DND-41 (cell line): ENCODE data around the gene SND1.

Experiments used
- ATAC-seq: fragments of 200-7000 bp; cut with Tn5 transposase; 3 replicates; pipeline ENCODE4 v1.9.1; 2021; ENCODE audit warnings: low read depth; ENCODE audit not compliant: insufficient read depth
- DNase-seq: peaks from one replicate; pipeline ENCODE4 v3.0.0-alpha.2; 2020
- H2AFZ ChIP-seq: 2 replicates; pipeline ENCODE4 v1.6.0; 2012; ENCODE audit warnings: low read depth, low read length
- H3K27ac ChIP-seq: 2 replicates; pipeline ENCODE4 v1.5.1; 2012; ENCODE audit warnings: low read length, inconsistent platforms
- H3K27me3 ChIP-seq: fragments of 200-600 bp; sonication (generic); 2 replicates; pipeline ENCODE4 v1.6.0; 2012; ENCODE audit warnings: low read length, mild to moderate bottlenecking, inconsistent platforms; ENCODE audit not compliant: insufficient read depth, poor library complexity
- H3K36me3 ChIP-seq: 2 replicates; pipeline ENCODE4 v1.5.1; 2012; ENCODE audit warnings: low read length, inconsistent platforms; ENCODE audit not compliant: insufficient read depth
- H3K4me1 ChIP-seq: 2 replicates; pipeline ENCODE4 v1.5.1; 2012; ENCODE audit warnings: mild to moderate bottlenecking, low read length; ENCODE audit not compliant: insufficient read depth
- H3K4me2 ChIP-seq: 2 replicates; pipeline ENCODE4 v1.6.0; 2012; ENCODE audit warnings: mild to moderate bottlenecking, moderate library complexity, low read length, inconsistent platforms; ENCODE audit not compliant: insufficient read depth
- H3K4me3 ChIP-seq, 2 experiments: fragments of 200-600 bp in 1 of 2; shearing (Covaris generic) in 1 of 2; 2 replicates each; pipeline ENCODE4 v1.5.1; 2012 to 2016; ENCODE audit warnings: inconsistent platforms in 2 of 2, low read length in 2 of 2, mild to moderate bottlenecking in 2 of 2, low read depth in 1 of 2, moderate library complexity in 1 of 2
- H3K79me2 ChIP-seq: 2 replicates; pipeline ENCODE4 v1.6.0; 2012; ENCODE audit warnings: low read length, inconsistent platforms; ENCODE audit not compliant: insufficient read depth
- H3K9ac ChIP-seq: 2 replicates; pipeline ENCODE4 v1.6.0; 2012; ENCODE audit warnings: low read depth, mild to moderate bottlenecking, inconsistent platforms, low read length, moderate library complexity
- H3K9me3 ChIP-seq: 2 replicates; pipeline ENCODE4 v1.5.1; 2012; ENCODE audit warnings: low read length, moderate library complexity, mild to moderate bottlenecking, inconsistent platforms; ENCODE audit not compliant: insufficient read depth, severe bottlenecking
- H4K20me1 ChIP-seq: 2 replicates; pipeline ENCODE4 v1.6.0; 2012; ENCODE audit warnings: low read length; ENCODE audit not compliant: insufficient read depth
- CTCF ChIP-seq: IDR thresholded peaks from 2 replicates; pipeline ENCODE4 v1.5.1; 2012; ENCODE audit warnings: borderline replicate concordance, low read length, moderate library complexity, mild to moderate bottlenecking; ENCODE audit not compliant: poor library complexity, severe bottlenecking; ENCODE audit errors: extremely low read depth
- EZH2 ChIP-seq: IDR thresholded peaks from 3 replicates; pipeline ENCODE4 v1.6.1; 2012; ENCODE audit warnings: borderline replicate concordance, low read depth, mild to moderate bottlenecking, moderate library complexity, low read length, inconsistent platforms; ENCODE audit not compliant: severe bottlenecking

Gene SND1

GRCh38 chr7:127733986-127734385, 82.0 kb downstream of the SND1 start:
- no peak overlapping the region for H3K9ac ChIP-seq
- TF ChIP-seq EZH2 (no peak), CTCF (no peak)
- DNase-seq: no peak
- peaks cover 69% of the 10 kb centered on the region for H3K36me3 ChIP-seq
- no peak overlapping the region for H3K4me2 ChIP-seq
- no peaks in the 10 kb centered on the region for H3K9me3 ChIP-seq
- H3K27ac ChIP-seq: no peak overlapping the region
- peaks cover 3% of the 10 kb centered on the region; the same call in 1 of the 2 replicates for H3K79me2 ChIP-seq
- no peaks in the 10 kb centered on the region for H3K27me3 ChIP-seq
- H2AFZ ChIP-seq: no peak overlapping the region
- ATAC-seq: no peak
- no peaks in the 10 kb centered on the region for H3K4me1 ChIP-seq
- no peak overlapping the region for H3K4me3 ChIP-seq
- peaks cover 19% of the 10 kb centered on the region; the same call in 1 of the 2 replicates for H4K20me1 ChIP-seq

GRCh38 chr7:127736511-127736910, 84.5 kb downstream of the SND1 start:
- TF ChIP-seq CTCF (no peak), EZH2 (no peak)
- peaks cover 68% of the 10 kb centered on the region for H3K36me3 ChIP-seq

GRCh38 chr7:127738859-127739258, 86.9 kb downstream of the SND1 start:
- H3K4me3 ChIP-seq: no peak overlapping the region
- peaks cover 52% of the 10 kb centered on the region for H3K36me3 ChIP-seq
- H3K79me2 ChIP-seq: peaks cover 3% of the 10 kb centered on the region; the same call in 1 of the 2 replicates
- H4K20me1 ChIP-seq: peaks cover 17% of the 10 kb centered on the region; the same call in 1 of the 2 replicates
- DNase-seq (no peak), ATAC-seq (no peak)
- H3K4me2 ChIP-seq: no peak overlapping the region
- no peak overlapping the region for H3K27ac ChIP-seq
- no peaks in the 10 kb centered on the region for H3K9me3 ChIP-seq
- H3K4me1 ChIP-seq: no peaks in the 10 kb centered on the region
- TF ChIP-seq EZH2 (no peak), CTCF (no peak)
- H2AFZ ChIP-seq: no peak overlapping the region
- H3K27me3 ChIP-seq: no peaks in the 10 kb centered on the region
- H3K9ac ChIP-seq: no peak overlapping the region

More at GRCh38 chr7:127736511-127736910, 84.5 kb downstream of the SND1 start:
- ATAC-seq (no peak), DNase-seq (no peak)
- Histone ChIP-seq H3K9ac (no peak overlapping the region), H3K4me3 (no peak overlapping the region), H3K27ac (no peak overlapping the region), H3K4me1 (no peaks in the 10 kb centered on the region), H3K79me2 (no peaks in the 10 kb centered on the region; the same call in 1 of the 2 replicates), H3K4me2 (no peak overlapping the region), H4K20me1 (peaks cover 17% of the 10 kb centered on the region; the same call in 1 of the 2 replicates), H3K27me3 (no peaks in the 10 kb centered on the region), H3K9me3 (no peaks in the 10 kb centered on the region), H2AFZ (no peak overlapping the region)
